HG02642 (cell line): Measurements from ENCODE around the gene GGT6.

Experiments used
- ATAC-seq: cut with Tn5 transposase; IDR thresholded peaks from one replicate; pipeline ENCODE4 v1.9.1; 2021; ENCODE audit warnings: mild to moderate bottlenecking; ENCODE audit not compliant: unreplicated experiment, poor library complexity

GGT6 gene

GRCh38 chr17:4554997-4555799 lies 5.2 kb downstream of the GGT6 start, which contains the start of gene MYBBP1A:
TSS of gene MYBBP1A (minus strand) at chr17:4555384. CDS start at chr17:4555324, 60 bp downstream.
- peak; percentile 82 for ATAC-seq

DNA sequence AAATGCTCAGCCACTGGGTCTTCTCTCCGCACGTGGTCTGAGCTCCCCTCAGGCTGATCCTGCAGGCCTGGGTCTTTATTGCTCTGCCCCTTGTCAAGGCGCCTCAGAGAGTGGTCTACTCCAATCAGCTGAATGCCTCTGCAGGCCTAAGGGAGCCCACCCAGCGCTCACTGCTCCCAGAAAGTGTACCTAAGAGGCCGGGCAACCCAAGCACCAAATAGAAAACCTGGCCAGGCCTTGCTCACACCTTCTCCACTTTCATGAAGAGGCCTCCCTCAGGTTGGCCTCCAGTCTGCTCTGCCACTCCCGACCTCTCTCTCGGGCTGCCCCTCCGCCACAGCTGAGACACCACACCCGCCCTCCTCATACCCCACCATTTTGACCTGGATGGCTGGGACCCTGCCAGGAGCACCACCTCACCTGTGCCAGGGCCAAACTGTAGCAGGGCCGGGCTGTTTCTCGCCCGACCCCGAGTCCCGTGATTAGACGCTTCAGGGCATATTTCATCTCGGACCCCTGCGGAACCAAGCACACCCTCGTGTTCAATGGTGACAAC lies 5.9 kb downstream of the GGT6 start:
- ATAC-seq: no peak

- no peak for ATAC-seq
Observed at GRCh38 chr17:4553669-4554068, 6.7 kb downstream of the GGT6 start.

DNA sequence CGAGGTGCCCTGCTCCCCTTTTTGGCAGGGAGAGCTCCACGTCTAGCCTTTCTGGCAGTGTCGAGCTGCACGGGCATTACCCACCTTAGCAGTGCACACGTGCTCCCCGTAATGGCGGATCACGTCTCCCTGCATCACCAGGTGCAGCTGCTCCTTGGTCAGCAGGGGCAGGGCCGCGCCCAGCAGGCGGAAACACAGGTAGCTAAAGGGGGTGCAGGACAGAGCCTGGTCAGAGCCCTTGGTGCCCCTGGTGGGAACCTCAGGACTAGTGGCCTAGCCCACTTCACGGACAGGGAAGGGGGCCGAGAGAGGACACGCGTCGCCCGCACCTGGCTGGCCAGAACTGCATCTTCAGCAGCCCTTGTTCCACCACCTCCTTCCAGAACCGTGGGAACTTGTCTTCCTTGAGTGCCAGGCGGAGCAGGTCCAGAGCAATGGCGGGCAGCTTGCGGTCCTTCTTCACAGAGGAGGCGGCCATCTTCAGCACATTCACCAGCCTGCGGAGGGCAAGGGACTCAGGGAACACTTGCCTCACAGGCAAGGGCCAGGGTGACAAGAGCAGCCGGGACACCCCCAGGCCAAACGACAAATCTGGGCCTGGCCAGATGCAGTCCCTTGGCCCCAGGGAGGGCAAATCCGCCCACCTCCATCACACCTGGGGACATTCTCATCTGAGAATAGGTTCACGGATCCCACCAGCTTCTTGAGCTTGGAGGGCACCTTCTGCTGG lies 8.4 kb downstream of the GGT6 start:
- ATAC-seq: no peak

- ATAC-seq: no peak
Observed at GRCh38 chr17:4551141-4551540, 9.2 kb downstream of the GGT6 start.

DNA sequence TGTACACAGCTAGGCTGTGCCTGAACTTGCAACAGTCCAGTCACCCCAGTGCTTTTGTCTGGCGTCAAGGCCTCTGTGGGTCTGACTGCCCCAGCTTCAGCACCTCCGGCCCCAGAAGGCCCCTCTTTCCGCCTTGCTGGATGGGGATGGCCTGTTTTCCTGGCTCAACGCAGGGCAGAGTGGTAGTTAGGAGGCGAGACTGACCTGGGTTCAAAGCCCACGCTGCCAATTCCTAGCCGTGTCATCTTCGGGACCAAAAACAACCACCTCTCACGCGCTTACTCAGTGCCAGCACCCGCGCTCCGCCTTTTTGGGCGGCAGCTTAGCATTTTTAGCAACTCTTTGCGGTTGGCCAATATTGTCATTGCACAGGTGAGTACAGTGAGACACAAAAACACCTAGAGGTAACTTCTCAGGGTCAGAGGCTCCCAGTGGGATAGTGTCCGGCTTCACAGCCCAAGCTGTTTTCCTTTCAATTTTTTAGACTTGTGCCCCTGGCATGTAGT lies 9.8 kb downstream of the GGT6 start:
- no peak for ATAC-seq

DNA sequence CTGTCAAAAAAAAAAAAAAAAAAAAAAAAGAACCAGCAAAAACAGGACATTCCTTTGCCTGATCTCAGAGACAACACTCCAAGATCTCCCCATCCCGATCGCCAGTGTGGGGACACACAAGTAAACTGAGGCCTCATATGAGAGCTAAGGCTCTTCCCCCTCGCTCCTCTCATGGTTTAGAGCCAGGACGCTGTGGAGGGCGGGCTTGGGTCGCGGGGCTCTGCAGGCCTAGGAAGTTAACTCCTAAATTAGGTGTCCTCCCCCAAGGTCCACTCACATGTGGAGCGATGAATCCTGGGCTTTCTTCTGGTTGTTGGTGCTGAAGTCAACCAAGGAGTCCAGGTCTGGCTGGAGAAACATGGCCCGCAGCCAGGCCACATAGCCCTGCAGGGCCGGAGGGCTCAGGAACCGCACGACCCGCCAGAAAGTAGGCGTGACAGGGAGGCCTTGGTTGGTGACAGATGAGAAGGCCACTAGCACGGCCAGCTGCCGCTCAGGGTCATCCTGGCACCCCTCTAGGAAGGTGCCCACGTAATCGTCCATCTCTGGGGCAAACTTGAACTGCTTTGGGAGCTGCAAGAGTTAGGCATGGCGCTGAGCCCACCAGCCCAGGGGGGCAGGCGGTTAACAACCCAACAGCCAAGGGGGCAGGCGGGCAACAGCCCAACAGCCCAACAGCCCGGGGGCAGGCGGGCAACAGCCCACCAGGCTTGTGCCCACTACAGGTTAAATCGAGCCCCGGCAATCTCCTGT lies 10.4 kb downstream of the GGT6 start:
- ATAC-seq: no peak

DNA sequence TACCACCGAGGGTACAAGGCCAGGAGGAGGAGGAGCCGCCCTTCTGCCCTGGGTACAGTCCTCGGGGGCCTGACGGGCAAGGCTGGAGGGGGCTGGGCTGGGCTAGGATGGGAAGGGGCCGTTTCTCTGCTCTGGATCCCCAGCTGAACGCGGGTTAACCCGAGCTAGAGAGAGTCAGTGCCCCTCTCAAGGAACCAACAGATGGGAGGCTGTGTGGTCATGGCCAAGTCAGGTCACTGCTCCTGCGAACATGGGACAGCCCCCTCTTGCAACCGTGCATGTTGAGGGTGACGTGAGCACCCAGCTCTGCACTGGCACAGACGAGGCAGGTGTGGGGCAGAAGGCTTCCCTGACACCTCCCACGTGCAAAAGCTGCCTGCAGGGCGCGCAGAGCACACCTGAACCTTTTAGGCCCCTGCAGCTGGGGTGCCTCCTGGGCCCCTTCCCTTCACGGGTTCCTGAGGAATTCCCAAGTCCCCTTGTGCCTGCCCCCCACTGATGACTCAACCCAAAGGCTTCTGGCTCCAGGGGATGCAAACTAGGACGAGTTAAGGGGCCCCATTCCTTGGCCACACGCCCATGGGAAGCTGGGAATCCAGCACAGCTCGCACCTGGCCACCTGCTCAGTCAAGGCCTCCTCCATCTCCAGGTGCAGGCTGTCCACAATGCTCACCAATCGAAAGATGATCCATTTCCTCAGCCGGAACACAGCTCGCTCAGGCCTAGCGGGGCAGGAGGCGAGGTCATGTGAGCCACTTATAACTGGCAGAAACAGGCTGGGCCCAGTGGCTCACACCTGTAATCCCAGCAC lies 11.5 kb downstream of the GGT6 start:
- no peak for ATAC-seq

DNA sequence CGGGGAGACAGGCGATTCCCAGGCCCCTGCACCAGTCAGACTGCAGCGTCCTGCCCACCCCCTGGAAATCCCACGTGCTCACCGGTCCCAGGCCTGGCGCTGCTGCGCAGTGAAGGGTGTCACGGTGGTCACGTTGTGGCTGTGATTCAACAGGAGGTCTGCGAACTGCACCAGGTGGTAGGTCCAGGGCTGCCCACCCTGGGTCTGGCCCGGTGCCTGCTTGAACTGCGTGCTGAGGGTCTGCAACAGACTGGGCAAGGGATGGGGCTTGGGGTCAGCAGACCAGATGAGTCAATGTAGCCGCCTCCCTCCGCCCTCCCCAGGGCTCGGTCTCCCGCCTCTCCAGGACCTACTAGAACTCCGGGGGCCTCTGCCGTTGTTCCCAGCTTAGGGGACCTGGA lies 12.3 kb downstream of the GGT6 start:
- no peak for ATAC-seq

DNA sequence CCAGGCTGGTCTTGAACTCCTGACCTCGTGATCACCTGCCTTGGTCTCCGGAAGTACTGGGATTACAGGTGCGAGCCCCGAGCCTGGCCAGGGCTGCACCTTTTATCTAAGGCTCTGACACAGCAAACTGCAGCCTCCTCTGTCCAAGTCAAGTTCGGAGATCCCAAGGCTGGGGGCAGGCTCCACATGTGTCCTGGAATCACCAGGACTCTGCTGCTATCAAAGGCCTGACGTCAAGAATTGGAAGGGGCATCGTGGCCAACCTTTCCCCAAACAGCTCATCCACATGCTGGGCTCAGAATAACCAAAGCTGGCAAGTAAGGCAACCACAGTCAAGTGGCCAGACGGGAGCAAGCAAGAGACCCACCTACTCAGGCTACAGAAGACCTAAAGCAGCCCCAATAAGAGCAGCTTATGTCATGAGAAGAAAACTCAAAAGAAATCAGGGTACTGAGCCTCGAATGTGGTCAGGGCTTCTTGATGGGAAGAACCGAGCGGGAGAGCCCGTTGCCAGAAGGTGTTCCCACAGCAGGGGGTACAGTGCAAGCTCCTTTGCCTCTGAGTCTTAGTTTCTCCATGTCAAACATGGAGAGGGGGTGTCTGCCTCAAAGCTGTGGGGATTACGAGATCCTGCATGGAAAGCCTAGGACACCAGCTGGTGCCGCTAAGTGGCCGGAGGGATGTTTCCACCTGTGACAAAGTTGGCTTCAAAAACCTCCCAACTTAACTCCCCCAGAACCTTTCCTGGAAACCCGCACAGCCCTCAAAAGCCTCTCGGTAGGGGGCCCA lies 13.1 kb downstream of the GGT6 start:
- ATAC-seq: no peak

DNA sequence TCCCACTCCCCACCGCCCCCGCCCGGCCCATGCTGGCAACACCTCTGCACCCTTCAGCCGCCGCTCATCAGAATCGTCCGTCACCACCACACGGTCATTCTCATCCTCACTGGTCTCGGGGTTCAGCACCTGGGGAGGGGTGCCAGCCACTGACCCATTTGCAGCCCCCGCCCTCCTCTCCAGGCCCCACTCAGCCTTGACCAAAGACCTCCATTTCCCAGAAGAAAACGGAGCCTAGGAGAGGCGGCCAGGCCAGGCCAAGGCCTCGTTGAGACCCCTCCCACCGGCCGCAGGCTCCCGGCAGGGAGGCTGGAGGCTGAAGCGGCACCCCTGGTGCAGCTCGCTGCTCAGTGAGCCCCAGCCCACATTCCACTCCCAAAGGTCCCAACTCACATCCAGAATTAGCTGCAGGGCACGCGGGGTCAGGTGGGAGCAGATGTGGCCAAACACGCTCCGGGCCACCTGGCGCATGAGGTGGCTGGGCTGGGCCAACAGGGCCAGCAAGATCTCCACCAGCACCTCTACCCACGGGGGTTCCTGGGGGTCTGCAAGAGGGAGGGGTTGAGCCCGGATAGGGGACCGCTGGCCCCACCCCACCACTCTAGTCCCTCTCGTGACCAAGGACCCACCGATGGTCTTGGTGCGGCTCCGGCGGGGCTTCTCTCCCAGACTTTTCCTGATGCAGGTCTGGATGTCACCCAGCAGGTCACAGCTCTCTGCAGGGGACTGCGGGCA lies 15.0 kb downstream of the GGT6 start:
- ATAC-seq: no peak

DNA sequence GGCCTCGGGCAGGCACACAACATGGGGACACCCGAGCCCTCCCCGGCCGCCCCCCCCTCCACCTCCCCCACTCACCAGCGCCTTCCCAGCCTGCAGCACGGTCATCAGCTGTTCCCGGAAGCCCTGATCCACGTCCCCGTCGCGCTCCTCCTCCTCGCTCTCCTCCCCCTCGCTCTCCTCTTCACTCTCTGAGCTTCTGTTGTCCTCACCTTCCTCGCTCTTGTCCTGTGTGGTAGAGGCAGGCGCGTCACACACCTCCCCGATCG lies 15.5 kb downstream of the GGT6 start:
- no peak for ATAC-seq

DNA sequence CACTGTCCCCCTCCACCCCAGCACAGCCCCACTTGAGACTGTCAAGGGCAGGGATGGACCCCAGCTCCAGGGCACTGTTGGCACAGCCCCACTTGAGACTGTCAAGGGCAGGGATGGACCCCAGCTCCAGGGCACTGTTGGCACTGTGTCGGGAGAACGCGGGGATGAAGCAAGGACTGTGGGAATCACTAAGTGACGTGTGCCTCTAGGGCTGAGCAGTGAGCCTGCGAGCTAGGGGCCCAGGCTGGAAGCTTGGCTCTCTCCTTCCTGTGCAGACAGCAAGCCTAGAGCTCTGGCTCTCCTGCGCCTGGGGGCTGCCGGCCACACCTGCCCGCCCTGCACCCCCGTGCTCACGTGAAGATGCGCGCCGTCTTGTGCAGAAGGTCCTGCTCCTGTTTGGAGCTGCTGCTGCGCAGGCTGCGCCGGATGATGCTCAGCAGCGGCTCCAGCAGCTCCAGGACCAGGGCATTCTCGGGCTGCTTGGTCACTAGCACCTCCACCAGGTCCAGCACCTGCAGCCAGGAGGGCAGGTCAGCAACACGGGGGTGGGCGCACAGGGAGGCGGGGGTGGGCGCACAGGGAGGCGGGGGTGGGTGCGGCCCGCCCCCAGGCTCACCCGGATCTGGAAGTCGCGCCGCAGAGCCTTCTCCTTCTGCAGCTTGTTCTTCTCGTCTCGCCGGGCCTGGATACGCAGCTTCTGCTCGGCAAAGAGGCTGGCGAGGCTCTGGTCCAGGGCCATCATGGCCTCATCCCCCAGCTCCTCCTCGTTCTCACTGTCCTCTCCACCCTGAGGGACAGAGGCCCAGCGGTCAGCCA lies 16.0 kb downstream of the GGT6 start:
- ATAC-seq: no peak

GRCh38 chr17:4543557-4544026 lies 16.8 kb downstream of the GGT6 start:
- ATAC-seq: no peak

- ATAC-seq: no peak
Observed at GRCh38 chr17:4542726-4543191, 17.6 kb downstream of the GGT6 start.

GRCh38 chr17:4542003-4542725 lies 18.2 kb downstream of the GGT6 start:
- ATAC-seq: no peak
